DOHH2 (cell line): ENCODE data around the gene GLB1L2.

Experiments
- H3F3A ChIP-seq: fragments of 200-600 bp; sonication (generic), shearing (Covaris generic); 2 replicates; pipeline ENCODE4 v1.6.0; 2016; ENCODE audit warnings: antibody characterized with exemption, mild to moderate bottlenecking; ENCODE audit not compliant: control insufficient read depth, insufficient read depth
- H3K27ac ChIP-seq: fragments of 200-600 bp; sonication (generic); 2 replicates; pipeline ENCODE4 v1.5.1; 2014; ENCODE audit warnings: low read depth, mild to moderate bottlenecking, low read length, moderate library complexity
- H3K27me3 ChIP-seq: fragments of 200-600 bp; sonication (generic); 2 replicates; pipeline ENCODE4 v1.6.1; 2014; ENCODE audit warnings: mild to moderate bottlenecking, low read length, mixed read lengths; ENCODE audit not compliant: control insufficient read depth
- H3K36me3 ChIP-seq: fragments of 200-600 bp; sonication (generic); 2 replicates; pipeline ENCODE4 v1.6.1; 2014; ENCODE audit warnings: mild to moderate bottlenecking, low read length, moderate library complexity, mixed read lengths; ENCODE audit not compliant: control insufficient read depth
- H3K4me1 ChIP-seq: fragments of 200-600 bp; sonication (generic); 2 replicates; pipeline ENCODE4 v1.6.1; 2014; ENCODE audit warnings: mild to moderate bottlenecking, low read length, mixed read lengths; ENCODE audit not compliant: control insufficient read depth
- H3K4me2 ChIP-seq: fragments of 200-600 bp; sonication (generic); 2 replicates; pipeline ENCODE4 v1.6.0; 2014; ENCODE audit warnings: mild to moderate bottlenecking, low read length, moderate library complexity
- H3K4me3 ChIP-seq: fragments of 200-600 bp; sonication (generic); 2 replicates; pipeline ENCODE4 v1.5.1; 2014; ENCODE audit warnings: mild to moderate bottlenecking, low read length, mixed read lengths
- H3K79me2 ChIP-seq: fragments of 200-600 bp; sonication (generic); 2 replicates; pipeline ENCODE4 v1.6.1; 2014; ENCODE audit warnings: mild to moderate bottlenecking, low read length, mixed read lengths; ENCODE audit not compliant: control insufficient read depth
- H3K9me2 ChIP-seq: fragments of 200-600 bp; sonication (generic); replicated peaks from 2 replicates; pipeline ENCODE4 v1.6.1; 2014; ENCODE audit warnings: mild to moderate bottlenecking, low read length, mixed read lengths; ENCODE audit not compliant: control insufficient read depth
- H3K9me3 ChIP-seq: fragments of 200-600 bp; sonication (generic); 2 replicates; pipeline ENCODE4 v1.6.1; 2014; ENCODE audit warnings: antibody characterized with exemption, low read length, mixed read lengths; ENCODE audit not compliant: control insufficient read depth, insufficient read depth
- H4K20me1 ChIP-seq: fragments of 200-600 bp; sonication (generic); 2 replicates; pipeline ENCODE4 v1.6.0; 2014; ENCODE audit warnings: low read depth, mild to moderate bottlenecking, antibody characterized with exemption, low read length, moderate library complexity; ENCODE audit not compliant: control insufficient read depth, insufficient read depth
- CTCF ChIP-seq: fragments of 200-600 bp; sonication (generic); IDR thresholded peaks from one replicate; pipeline ENCODE4 v1.5.1; 2014; ENCODE audit warnings: antibody characterized with exemption, mild to moderate bottlenecking, low read depth, low read length; ENCODE audit not compliant: poor library complexity, severe bottlenecking
- EZH2phosphoT487 ChIP-seq: fragments of 200-600 bp; sonication (generic); IDR thresholded peaks from 2 replicates; pipeline ENCODE4 v1.6.1; 2017; ENCODE audit warnings: borderline replicate concordance, mild to moderate bottlenecking, antibody characterized with exemption, low read length, moderate library complexity, mixed read lengths

The GLB1L2 gene

GRCh38 chr11:134363592-134363991, 31.8 kb downstream of the GLB1L2 start:
- no peaks in the 10 kb centered on the region for H3F3A ChIP-seq
- H3K4me2 ChIP-seq = no peak overlapping the region
- TF ChIP-seq CTCF (no peak), EZH2phosphoT487 (no peak)
- no peaks in the 10 kb centered on the region for H3K36me3 ChIP-seq
- no peaks in the 10 kb centered on the region for H3K27me3 ChIP-seq
- H3K27ac ChIP-seq = no peak overlapping the region
- no peaks in the 10 kb centered on the region for H3K9me3 ChIP-seq
- H3K79me2 ChIP-seq = no peaks in the 10 kb centered on the region
- H4K20me1 ChIP-seq = no peaks in the 10 kb centered on the region
- H3K9me2 ChIP-seq = no peaks in the 10 kb centered on the region
- no peaks in the 10 kb centered on the region for H3K4me1 ChIP-seq
- no peak overlapping the region for H3K4me3 ChIP-seq

- Histone ChIP-seq H3K4me2 (no peak overlapping the region), H3F3A (no peaks in the 10 kb centered on the region), H3K4me1 (no peaks in the 10 kb centered on the region), H3K9me3 (no peaks in the 10 kb centered on the region), H3K4me3 (no peak overlapping the region), H3K27me3 (no peaks in the 10 kb centered on the region), H3K36me3 (no peaks in the 10 kb centered on the region), H3K79me2 (no peaks in the 10 kb centered on the region), H3K27ac (no peak overlapping the region), H4K20me1 (no peaks in the 10 kb centered on the region), H3K9me2 (no peaks in the 10 kb centered on the region)
- TF ChIP-seq CTCF = no peak
- no peak for TF ChIP-seq EZH2phosphoT487
Observed at GRCh38 chr11:134364261-134364660, 32.5 kb downstream of the GLB1L2 start.

GRCh38 chr11:134365011-134365925, 33.5 kb downstream of the GLB1L2 start:
- Histone ChIP-seq H3K79me2 (no peaks in the 10 kb centered on the region), H3K27me3 (no peaks in the 10 kb centered on the region), H4K20me1 (no peaks in the 10 kb centered on the region), H3K9me2 (no peaks in the 10 kb centered on the region), H3F3A (no peaks in the 10 kb centered on the region), H3K4me1 (no peaks in the 10 kb centered on the region), H3K36me3 (no peaks in the 10 kb centered on the region), H3K27ac (no peak overlapping the region), H3K4me2 (no peak overlapping the region), H3K4me3 (no peak overlapping the region), H3K9me3 (no peaks in the 10 kb centered on the region)
- TF ChIP-seq CTCF (no peak), EZH2phosphoT487 (no peak)
